ENCODE results near the gene SLC6A11. TPM values are rescaled to one million over a fixed set of nuclear protein-coding genes. Genes with fewer than 3 reads are reported as not detected.

Gene SLC6A11
- total RNA-seq, 1 experiment from 2014 or later, result not detected

- no peak for TF ChIP-seq CTCF (IDR thresholded peaks at IDR 0.05; ENCODE audit: unreplicated experiment)
- DNase-seq, result no peak
- peaks cover 93% of the 10 kb centered on the region for H3K27me3 Mint-ChIP-seq (ENCODE audit: unreplicated experiment)
- no peak overlapping the region for H3K4me3 Mint-ChIP-seq (ENCODE audit: low read depth, unreplicated experiment)
- CTCF ChIA-PET, result no interaction called here
- intact Hi-C loops (cut with micrococcal nuclease; ENCODE audit: unreplicated experiment), result no loop called here
- BruUV-seq (replicated peaks), result no TSS peak
- no peaks in the 10 kb centered on the region for H3K9me3 Mint-ChIP-seq (ENCODE audit: low read depth, unreplicated experiment)
- peaks cover 8% of the 10 kb centered on the region for H3K4me1 Mint-ChIP-seq (ENCODE audit: low read depth, unreplicated experiment)
- H3K27ac Mint-ChIP-seq (ENCODE audit: unreplicated experiment), result no peak overlapping the region
- no peaks in the 10 kb centered on the region for H3K36me3 Mint-ChIP-seq (ENCODE audit: insufficient read depth, unreplicated experiment)
Observed at GRCh38 chr3:10927551-10927950, 111.5 kb downstream of the SLC6A11 start.

GRCh38 chr3:10928407-10928960 lies 112.5 kb downstream of the SLC6A11 start:
- Mint-ChIP-seq H3K4me3 (ENCODE audit: low read depth, unreplicated experiment) (no peak overlapping the region), H3K36me3 (ENCODE audit: insufficient read depth, unreplicated experiment) (no peaks in the 10 kb centered on the region), H3K27ac (ENCODE audit: unreplicated experiment) (no peak overlapping the region), H3K9me3 (ENCODE audit: low read depth, unreplicated experiment) (no peaks in the 10 kb centered on the region), H3K4me1 (ENCODE audit: low read depth, unreplicated experiment) (peaks cover 8% of the 10 kb centered on the region), H3K27me3 (ENCODE audit: unreplicated experiment) (peaks cover 95% of the 10 kb centered on the region)
- BruUV-seq (replicated peaks), result no TSS peak
- intact Hi-C loops (cut with micrococcal nuclease; ENCODE audit: unreplicated experiment), result no loop called here
- no peak for DNase-seq
- CTCF ChIA-PET, result no interaction called here
- no peak for TF ChIP-seq CTCF (IDR thresholded peaks at IDR 0.05; ENCODE audit: unreplicated experiment)

- no TSS peak for BruUV-seq (replicated peaks)
- H3K36me3 Mint-ChIP-seq (ENCODE audit: insufficient read depth, unreplicated experiment), result no peaks in the 10 kb centered on the region
- H3K4me3 Mint-ChIP-seq (ENCODE audit: low read depth, unreplicated experiment), result no peak overlapping the region
- CTCF ChIA-PET, result no interaction called here
- H3K9me3 Mint-ChIP-seq (ENCODE audit: low read depth, unreplicated experiment), result no peaks in the 10 kb centered on the region
- no peak for DNase-seq
- intact Hi-C loops (cut with micrococcal nuclease; ENCODE audit: unreplicated experiment), result no loop called here
- peaks cover 8% of the 10 kb centered on the region for H3K4me1 Mint-ChIP-seq (ENCODE audit: low read depth, unreplicated experiment)
- no peak for TF ChIP-seq CTCF (IDR thresholded peaks at IDR 0.05; ENCODE audit: unreplicated experiment)
- H3K27ac Mint-ChIP-seq (ENCODE audit: unreplicated experiment), result no peak overlapping the region
- peaks cover 94% of the 10 kb centered on the region for H3K27me3 Mint-ChIP-seq (ENCODE audit: unreplicated experiment)
Observed at GRCh38 chr3:10928961-10929471, 113.0 kb downstream of the SLC6A11 start.

- Mint-ChIP-seq H3K4me1 (ENCODE audit: low read depth, unreplicated experiment) (peaks cover 8% of the 10 kb centered on the region), H3K27me3 (ENCODE audit: unreplicated experiment) (peaks cover 83% of the 10 kb centered on the region), H3K27ac (ENCODE audit: unreplicated experiment) (no peak overlapping the region), H3K4me3 (ENCODE audit: low read depth, unreplicated experiment) (no peak overlapping the region), H3K9me3 (ENCODE audit: low read depth, unreplicated experiment) (no peaks in the 10 kb centered on the region), H3K36me3 (ENCODE audit: insufficient read depth, unreplicated experiment) (no peaks in the 10 kb centered on the region)
- no peak for TF ChIP-seq CTCF (IDR thresholded peaks at IDR 0.05; ENCODE audit: unreplicated experiment)
- DNase-seq, result no peak
- CTCF ChIA-PET, result no interaction called here
- intact Hi-C loops (cut with micrococcal nuclease; ENCODE audit: unreplicated experiment), result no loop called here
- BruUV-seq (replicated peaks), result no TSS peak
Observed at GRCh38 chr3:10929978-10930665, 114.1 kb downstream of the SLC6A11 start.

All from Calu3 (cell line).